A549 (cell line): ENCODE measurements around the gene MRRF. TPM values are rescaled to one million over a fixed set of nuclear protein-coding genes. Genes with fewer than 3 reads are reported as not detected.

Experiments used
- ATAC-seq, 2 experiments: fragments of 200-7000 bp in 1 of 2; fragments of >200 bp in 1 of 2; cut with Nextera tagmentation in 1 of 2; cut with Tn5 transposase in 1 of 2; 3 replicates each; pipeline versions ENCODE4 v1.8.0 to v1.9.1; 2018 to 2020; ENCODE audit warnings: mild to moderate bottlenecking in 1 of 2, moderate library complexity in 1 of 2
- CTCF ChIA-PET: fragments of 300-600 bp; sonication (Branson Sonifier 250); formaldehyde crosslinking; extraction: SDS; loops from one replicate; lab custom pipeline; 2021; ENCODE audit warnings: antibody characterized with exemption, inconsistent platforms; lab: Yijun Ruan, JAX
- POLR2A ChIA-PET: fragments of 350-600 bp; formaldehyde crosslinking; extraction: SDS; loops from one replicate; lab custom pipeline; 2021; ENCODE audit warnings: antibody characterized with exemption, inconsistent platforms; lab: Yijun Ruan, JAX
- DNase-seq, 2 experiments: peaks; one replicate each; pipeline versions ENCODE4 v3.0.0 to v3.0.0-alpha.2; 2011 to 2016; ENCODE audit warnings: low read depth in 1 of 2, low spot score in 1 of 2
- FAIRE-seq: peaks from 2 replicates; lab custom pipeline; 2011; peaks lifted over from hg19 to GRCh38; lab: Jason Lieb, UNC
- H3K27ac ChIP-seq, 2 experiments: fragments of >200 bp; sonication (Bioruptor Twin); formaldehyde crosslinking; 3 replicates each; pipeline ENCODE4 v1.5.1; 2016 to 2017
- H3K4me1 ChIP-seq: fragments of >200 bp; sonication (Bioruptor Twin); formaldehyde crosslinking; 3 replicates; pipeline ENCODE4 v1.6.1; 2016
- H3K4me2 ChIP-seq: fragments of >200 bp; sonication (Bioruptor Twin); formaldehyde crosslinking; 3 replicates; pipeline ENCODE4 v1.6.1; 2016
- H3K4me3 ChIP-seq: fragments of >200 bp; sonication (Bioruptor Twin); formaldehyde crosslinking; 3 replicates; pipeline ENCODE4 v1.5.1; 2016
- H3K9me3 ChIP-seq: fragments of >200 bp; sonication (Bioruptor Twin); formaldehyde crosslinking; 3 replicates; pipeline ENCODE4 v1.6.1; 2016
- ATOH8 ChIP-seq: fragments of 250-450 bp; sonication (Bioruptor Pico); IDR thresholded peaks from 2 replicates; pipeline ENCODE4 v1.5.0; 2020; ENCODE audit warnings: low read depth, mild to moderate bottlenecking, moderate library complexity
- BHLHE40 ChIP-seq: IDR thresholded peaks from 2 replicates; pipeline ENCODE4 v1.6.1; 2012; ENCODE audit warnings: low read depth, low read length, inconsistent platforms
- CBX8 ChIP-seq: fragments of 200-600 bp; sonication (generic); IDR thresholded peaks from 2 replicates; pipeline ENCODE4 v1.6.1; 2016
- CHD2 ChIP-seq: fragments of 150-350 bp; IDR thresholded peaks from 2 replicates; pipeline ENCODE4 v1.6.1; 2014; ENCODE audit warnings: low read length; ENCODE audit not compliant: partially characterized antibody
- CTCF ChIP-seq: fragments of >200 bp; sonication (Bioruptor Twin); formaldehyde crosslinking; IDR thresholded peaks from 3 replicates; pipeline ENCODE4 v1.5.1; 2016
- EHF ChIP-seq: fragments of 250-450 bp; sonication (Bioruptor Pico); IDR thresholded peaks from 2 replicates; pipeline ENCODE4 v1.5.0; 2020; ENCODE audit warnings: mild to moderate bottlenecking
- FOXS1 ChIP-seq: fragments of 250-450 bp; sonication (Bioruptor Pico); IDR thresholded peaks from 2 replicates; pipeline ENCODE4 v1.5.0; 2020; ENCODE audit warnings: mild to moderate bottlenecking, moderate library complexity
- GATA3 ChIP-seq: IDR thresholded peaks from 2 replicates; pipeline ENCODE4 v1.6.1; 2012; ENCODE audit warnings: borderline replicate concordance
- HDAC2 ChIP-seq: fragments of 200-600 bp; sonication (generic); IDR thresholded peaks from 2 replicates; pipeline ENCODE4 v1.6.1; 2016
- HEYL ChIP-seq: fragments of 250-450 bp; sonication (Bioruptor Pico); IDR thresholded peaks from 2 replicates; pipeline ENCODE4 v1.8.0; 2021; ENCODE audit warnings: mild to moderate bottlenecking, moderate library complexity
- HOXB13 ChIP-seq: fragments of 250-450 bp; sonication (Bioruptor Pico); IDR thresholded peaks from 2 replicates; pipeline ENCODE4 v1.5.0; 2020; ENCODE audit warnings: low read depth, mild to moderate bottlenecking, moderate library complexity
- HOXB5 ChIP-seq: fragments of 250-450 bp; sonication (Bioruptor Pico); IDR thresholded peaks from 2 replicates; pipeline ENCODE4 v1.5.0; 2020; ENCODE audit warnings: mild to moderate bottlenecking, moderate library complexity
- JUN ChIP-seq, 2 experiments: fragments of >200 bp; sonication (Bioruptor Twin); formaldehyde crosslinking; IDR thresholded peaks; 2 replicates in 1 of 2; 3 replicates in 1 of 2; pipeline ENCODE4 v1.6.1; 2016 to 2017
- KDM5A ChIP-seq: fragments of 200-600 bp; sonication (generic); IDR thresholded peaks from 2 replicates; pipeline ENCODE4 v1.6.1; 2016; ENCODE audit warnings: antibody characterized with exemption, mild to moderate bottlenecking
- MAFK ChIP-seq: fragments of 450-650 bp; IDR thresholded peaks from 2 replicates; pipeline ENCODE4 v1.6.1; 2014; ENCODE audit not compliant: partially characterized antibody
- MAZ ChIP-seq: fragments of 150-350 bp; IDR thresholded peaks from 2 replicates; pipeline ENCODE4 v1.6.1; 2014; ENCODE audit warnings: antibody characterized with exemption, low read depth, low read length, borderline replicate concordance
- NFE2L2 ChIP-seq: fragments of 150-350 bp; conservative IDR thresholded peaks from 2 replicates; pipeline ENCODE4 v1.6.1; 2014; ENCODE audit warnings: low read length
- NR3C1 ChIP-seq: fragments of >200 bp; sonication (Bioruptor Twin); formaldehyde crosslinking; IDR thresholded peaks from 3 replicates; pipeline ENCODE4 v1.6.1; 2017
- RAD21 ChIP-seq, 2 experiments: fragments of >200 bp in 1 of 2; sonication (Bioruptor Twin) in 1 of 2; formaldehyde crosslinking in 1 of 2; IDR thresholded peaks in 1 of 2; conservative IDR thresholded peaks in 1 of 2; 2 replicates in 1 of 2; 3 replicates in 1 of 2; pipeline ENCODE4 v1.6.1; 2012 to 2018; ENCODE audit warnings: inconsistent platforms in 1 of 2
- RARB ChIP-seq: fragments of 250-450 bp; sonication (Bioruptor Pico); IDR thresholded peaks from 2 replicates; pipeline ENCODE4 v1.8.0; 2021; ENCODE audit warnings: mild to moderate bottlenecking, moderate library complexity
- RNF2 ChIP-seq: fragments of 200-600 bp; sonication (generic); IDR thresholded peaks from 2 replicates; pipeline ENCODE4 v1.6.1; 2016; ENCODE audit warnings: low read depth, mild to moderate bottlenecking, antibody characterized with exemption, moderate library complexity, borderline replicate concordance
- TP53 ChIP-seq: fragments of 250-450 bp; sonication (Bioruptor Pico); IDR thresholded peaks from 2 replicates; pipeline ENCODE4 v1.5.0; 2021; ENCODE audit warnings: mild to moderate bottlenecking, moderate library complexity
- ZC3H11A ChIP-seq: fragments of 450-650 bp; IDR thresholded peaks from 2 replicates; pipeline ENCODE4 v1.6.1; 2014; ENCODE audit warnings: antibody characterized with exemption, mild to moderate bottlenecking
- ZSCAN20 ChIP-seq: fragments of 250-450 bp; sonication (Bioruptor Pico); IDR thresholded peaks from 2 replicates; pipeline ENCODE4 v1.8.0; 2022; ENCODE audit warnings: mild to moderate bottlenecking, moderate library complexity
- WGBS: methylation state at CpG from one replicate; pipeline ENCODE4 v1.1.6; 2017; ENCODE audit errors: missing lambda C conversion rate; 5-methylcytosine and 5-hydroxymethylcytosine counted together
- polyA plus RNA-seq, 4 experiments: library from polyadenylated mRNA; depleted of rRNA in 3 of 4; stranded (reverse); fragments of >200 nt; fragmentation: RNase III in 1 of 4; extraction: RNeasy Plus Mini Kit Qiagen cat#74134 plus additional on column Dnase treatment in 1 of 4; gene quantifications; 2 replicates in 3 of 4; 3 replicates in 1 of 4; pipeline ENCODE4 v1.2.3, GENCODE V29; 2011 to 2017
- TF ChIP-seq, protein P1 (sequence below): IDR thresholded peaks from 2 replicates; pipeline ENCODE4 v1.6.1; 2012
- TF ChIP-seq, protein P2 (sequence below): fragments of 200-600 bp; sonication (generic); IDR thresholded peaks from 2 replicates; pipeline ENCODE4 v1.6.1; 2016; ENCODE audit warnings: antibody characterized with exemption, mild to moderate bottlenecking, moderate library complexity
- TF ChIP-seq, protein P3 (sequence below): fragments of >200 bp; sonication (Bioruptor Twin); formaldehyde crosslinking; IDR thresholded peaks from 2 replicates; pipeline ENCODE4 v1.6.1; 2016

The MRRF gene
- polyA plus RNA-seq, 2 of the 4 experiments (the other 2 are of a cell fraction): 63.6 to 107 TPM

GRCh38 chr9:122364783-122365150 is 100.1 kb downstream of the MRRF start (continued):
- TF ChIP-seq CTCF: no peak
- no peak for TF ChIP-seq NFE2L2
- TF ChIP-seq RNF2: no peak
- TF ChIP-seq RAD21 (conservative IDR thresholded peaks at IDR 0.05 in 1 of 2, IDR thresholded peaks at IDR 0.05 in 1 of 2): no peak
- no peak for TF ChIP-seq NR3C1
- no peak for TF ChIP-seq ZSCAN20 (CRISPR knock-in tag)
- TF ChIP-seq HEYL (CRISPR knock-in tag): no peak
- TF ChIP-seq EHF (CRISPR knock-in tag): no peak
- TF ChIP-seq RARB (CRISPR knock-in tag): no peak
- no peak for TF ChIP-seq ATOH8 (CRISPR knock-in tag)
- TF ChIP-seq, all 56 proteins: peak for 0

DNA sequence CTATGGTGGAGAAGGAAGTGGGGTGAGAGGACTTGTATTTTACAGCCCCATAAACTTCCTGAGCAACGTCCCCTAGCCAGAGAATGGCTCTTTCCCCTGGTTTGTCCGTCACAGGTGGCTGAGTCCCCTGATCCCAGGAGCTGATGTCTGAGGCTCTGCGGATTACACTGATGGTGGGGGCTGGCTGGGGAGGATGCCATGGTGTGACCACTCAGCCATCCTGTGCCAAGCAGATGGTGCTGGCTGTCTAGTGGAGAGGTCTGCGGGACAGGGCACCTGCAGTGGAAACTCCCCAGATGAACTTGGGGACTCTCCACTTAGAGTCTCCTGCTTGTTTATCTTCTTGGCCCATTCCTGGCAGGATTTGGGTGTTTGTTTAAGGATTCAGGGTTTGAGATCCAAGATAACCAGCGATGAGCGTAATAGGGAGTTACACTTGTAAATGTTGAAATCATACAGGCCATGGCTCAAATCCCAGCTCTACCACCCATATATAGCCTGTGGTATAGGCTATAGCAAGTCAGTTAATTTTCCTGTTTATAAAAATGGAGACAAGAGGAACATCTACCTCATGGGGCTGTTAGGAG is 101.5 kb downstream of the MRRF start:
- no peak overlapping the region for H3K4me3 ChIP-seq
- DNase-seq: no peak
- CTCF ChIA-PET: interaction anchor here (0.7 to 7.1 kb wide), 6 partner anchors 15 to 361 kb away, joined by 3 to 44 read pairs (median 6); no protein-coding TSS in a partner anchor
- 58% methylated on average over 6 of the region's 6 CpGs for WGBS
- H3K9me3 ChIP-seq: no peaks in the 10 kb centered on the region
- H3K4me2 ChIP-seq: 0 out of 3 replicates have a peak overlapping the region, but pooled peaks have one; percentile 15
- FAIRE-seq: no peak
- TF ChIP-seq KDM5A (no peak), GATA3 (peak; percentile 60)
- H3K27ac ChIP-seq: no peak overlapping the region
- H3K4me1 ChIP-seq: peaks cover 7% of the 10 kb centered on the region; the same call in 1 of the 3 replicates
- POLR2A ChIA-PET: no interaction called here
- ATAC-seq: peak in 1 of 2 experiments; percentile 25; a peak in 1 of 6 replicates

- Histone ChIP-seq H3K27ac (no peak overlapping the region), H3K9me3 (no peaks in the 10 kb centered on the region), H3K4me3 (no peak overlapping the region), H3K4me2 (no peak overlapping the region), H3K4me1 (0 out of 3 replicates have a peak, but pooled peaks cover 6% of the 10 kb centered on the region)
- 87% methylated on average over 7 of the region's 7 CpGs for WGBS
- no peak for ATAC-seq
- ChIA-PET CTCF (interaction anchor here (0.7 to 7.1 kb wide), 5 partner anchors 16 to 270 kb away, joined by 3 to 44 read pairs (median 6); no protein-coding TSS in a partner anchor), POLR2A (no interaction called here)
- no peak for FAIRE-seq
- DNase-seq: no peak
- no peak for TF ChIP-seq BHLHE40
- TF ChIP-seq, protein P1, sequence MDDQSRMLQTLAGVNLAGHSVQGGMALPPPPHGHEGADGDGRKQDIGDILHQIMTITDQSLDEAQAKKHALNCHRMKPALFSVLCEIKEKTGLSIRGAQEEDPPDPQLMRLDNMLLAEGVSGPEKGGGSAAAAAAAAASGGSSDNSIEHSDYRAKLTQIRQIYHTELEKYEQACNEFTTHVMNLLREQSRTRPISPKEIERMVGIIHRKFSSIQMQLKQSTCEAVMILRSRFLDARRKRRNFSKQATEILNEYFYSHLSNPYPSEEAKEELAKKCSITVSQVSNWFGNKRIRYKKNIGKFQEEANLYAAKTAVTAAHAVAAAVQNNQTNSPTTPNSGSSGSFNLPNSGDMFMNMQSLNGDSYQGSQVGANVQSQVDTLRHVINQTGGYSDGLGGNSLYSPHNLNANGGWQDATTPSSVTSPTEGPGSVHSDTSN: no peak
- TF ChIP-seq CHD2: no peak
- no peak for TF ChIP-seq ZC3H11A
- no peak for TF ChIP-seq KDM5A
- TF ChIP-seq, protein P2, sequence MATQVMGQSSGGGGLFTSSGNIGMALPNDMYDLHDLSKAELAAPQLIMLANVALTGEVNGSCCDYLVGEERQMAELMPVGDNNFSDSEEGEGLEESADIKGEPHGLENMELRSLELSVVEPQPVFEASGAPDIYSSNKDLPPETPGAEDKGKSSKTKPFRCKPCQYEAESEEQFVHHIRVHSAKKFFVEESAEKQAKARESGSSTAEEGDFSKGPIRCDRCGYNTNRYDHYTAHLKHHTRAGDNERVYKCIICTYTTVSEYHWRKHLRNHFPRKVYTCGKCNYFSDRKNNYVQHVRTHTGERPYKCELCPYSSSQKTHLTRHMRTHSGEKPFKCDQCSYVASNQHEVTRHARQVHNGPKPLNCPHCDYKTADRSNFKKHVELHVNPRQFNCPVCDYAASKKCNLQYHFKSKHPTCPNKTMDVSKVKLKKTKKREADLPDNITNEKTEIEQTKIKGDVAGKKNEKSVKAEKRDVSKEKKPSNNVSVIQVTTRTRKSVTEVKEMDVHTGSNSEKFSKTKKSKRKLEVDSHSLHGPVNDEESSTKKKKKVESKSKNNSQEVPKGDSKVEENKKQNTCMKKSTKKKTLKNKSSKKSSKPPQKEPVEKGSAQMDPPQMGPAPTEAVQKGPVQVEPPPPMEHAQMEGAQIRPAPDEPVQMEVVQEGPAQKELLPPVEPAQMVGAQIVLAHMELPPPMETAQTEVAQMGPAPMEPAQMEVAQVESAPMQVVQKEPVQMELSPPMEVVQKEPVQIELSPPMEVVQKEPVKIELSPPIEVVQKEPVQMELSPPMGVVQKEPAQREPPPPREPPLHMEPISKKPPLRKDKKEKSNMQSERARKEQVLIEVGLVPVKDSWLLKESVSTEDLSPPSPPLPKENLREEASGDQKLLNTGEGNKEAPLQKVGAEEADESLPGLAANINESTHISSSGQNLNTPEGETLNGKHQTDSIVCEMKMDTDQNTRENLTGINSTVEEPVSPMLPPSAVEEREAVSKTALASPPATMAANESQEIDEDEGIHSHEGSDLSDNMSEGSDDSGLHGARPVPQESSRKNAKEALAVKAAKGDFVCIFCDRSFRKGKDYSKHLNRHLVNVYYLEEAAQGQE: no peak
- no peak for TF ChIP-seq TP53 (CRISPR knock-in tag)
- TF ChIP-seq NFE2L2: no peak
- no peak for TF ChIP-seq HOXB13 (CRISPR knock-in tag)
- TF ChIP-seq CBX8: no peak
- no peak for TF ChIP-seq MAFK
- TF ChIP-seq HOXB5 (CRISPR knock-in tag): no peak
- TF ChIP-seq MAZ: no peak
- TF ChIP-seq HDAC2: no peak
- TF ChIP-seq FOXS1 (CRISPR knock-in tag): no peak
- TF ChIP-seq, protein P3, sequence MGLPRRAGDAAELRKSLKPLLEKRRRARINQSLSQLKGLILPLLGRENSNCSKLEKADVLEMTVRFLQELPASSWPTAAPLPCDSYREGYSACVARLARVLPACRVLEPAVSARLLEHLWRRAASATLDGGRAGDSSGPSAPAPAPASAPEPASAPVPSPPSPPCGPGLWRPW: no peak
- no peak for TF ChIP-seq JUN (IDR thresholded peaks at IDR 0.05)
- TF ChIP-seq, all 56 proteins: peak for 0
Observed at GRCh38 chr9:122367065-122367464, 102.4 kb downstream of the MRRF start.
